Keratinocyte (primary cell): Measurements from ENCODE around the gene SEMA4A. TPM values are rescaled to one million over a fixed set of nuclear protein-coding genes. Genes with fewer than 3 reads are reported as not detected.

Experiments
- DNase-seq: peaks from one replicate; pipeline ENCODE4 v3.0.0-alpha.2; 2011; ENCODE audit warnings: low read depth, missing footprints, low spot score
- FAIRE-seq: peaks from 2 replicates; lab custom pipeline; 2011; peaks lifted over from hg19 to GRCh38; lab: Jason Lieb, UNC
- H2AFZ ChIP-seq: 2 replicates; pipeline ENCODE4 v1.6.0; 2012; ENCODE audit warnings: low read length, control low read depth, inconsistent platforms; ENCODE audit not compliant: control insufficient read depth
- H3K27ac ChIP-seq: 2 replicates; pipeline ENCODE4 v1.5.1; 2011; ENCODE audit warnings: low read length; ENCODE audit not compliant: control insufficient read depth, insufficient read depth
- H3K27me3 ChIP-seq: 3 replicates; pipeline ENCODE4 v1.6.0; 2011; ENCODE audit warnings: low read length; ENCODE audit not compliant: control insufficient read depth, insufficient read depth; ENCODE audit errors: extremely low read depth
- H3K36me3 ChIP-seq, 2 experiments: 2 replicates in 1 of 2; 3 replicates in 1 of 2; pipeline ENCODE4 v1.5.1; 2011; ENCODE audit warnings: low read length in 2 of 2, mild to moderate bottlenecking in 1 of 2; ENCODE audit not compliant: control insufficient read depth in 2 of 2, insufficient read depth in 2 of 2; ENCODE audit errors: extremely low read depth in 1 of 2
- H3K4me1 ChIP-seq: 3 replicates; pipeline ENCODE4 v1.5.1; 2011; ENCODE audit warnings: low read length; ENCODE audit not compliant: control insufficient read depth, insufficient read depth; ENCODE audit errors: extremely low read depth
- H3K4me2 ChIP-seq: 3 replicates; pipeline ENCODE4 v1.6.0; 2011; ENCODE audit warnings: low read depth, low read length; ENCODE audit not compliant: control insufficient read depth, insufficient read depth; ENCODE audit errors: extremely low read depth
- H3K4me3 ChIP-seq, 3 experiments: fragments of 200-600 bp in 1 of 3; sonication (generic) in 1 of 3; 2 replicates in 2 of 3; 3 replicates in 1 of 3; pipeline ENCODE4 v1.5.1; 2011 to 2016; ENCODE audit warnings: low read length in 3 of 3, mild to moderate bottlenecking in 3 of 3, control low read depth in 2 of 3, inconsistent platforms in 1 of 3, low read depth in 1 of 3, mixed read lengths in 1 of 3, mixed run types in 1 of 3, moderate library complexity in 1 of 3; ENCODE audit not compliant: control insufficient read depth in 2 of 3, insufficient read depth in 2 of 3; ENCODE audit errors: extremely low read depth in 1 of 3
- H3K79me2 ChIP-seq: 2 replicates; pipeline ENCODE4 v1.6.0; 2012; ENCODE audit warnings: low read length; ENCODE audit not compliant: control insufficient read depth, insufficient read depth
- H3K9ac ChIP-seq: 3 replicates; pipeline ENCODE4 v1.6.0; 2011; ENCODE audit warnings: low read length; ENCODE audit not compliant: control insufficient read depth, insufficient read depth; ENCODE audit errors: extremely low read depth
- H3K9me1 ChIP-seq: 3 replicates; pipeline ENCODE4 v1.6.0; 2011; ENCODE audit warnings: low read length; ENCODE audit not compliant: control insufficient read depth, insufficient read depth; ENCODE audit errors: extremely low read depth
- H3K9me3 ChIP-seq: 2 replicates; pipeline ENCODE4 v1.5.1; 2012; ENCODE audit warnings: low read depth, low read length; ENCODE audit not compliant: control insufficient read depth
- H4K20me1 ChIP-seq: 3 replicates; pipeline ENCODE4 v1.6.0; 2011; ENCODE audit warnings: low read length; ENCODE audit not compliant: control insufficient read depth, insufficient read depth; ENCODE audit errors: extremely low read depth
- EZH2 ChIP-seq: IDR thresholded peaks from one replicate; pipeline ENCODE4 v1.6.1; 2012; ENCODE audit warnings: inconsistent platforms, mild to moderate bottlenecking, low read length, moderate library complexity
- dilution Hi-C: fragments of 300-500 bp; cut with MboI; formaldehyde crosslinking; loops from one replicate; pipeline ENCODE4 v1.7.0; 2020; ENCODE audit warnings: low sequenced_read_pairs; ENCODE audit not compliant: extremely low pct_ligation_motif_present
- polyA plus RNA-seq, 5 experiments: library from polyadenylated mRNA; depleted of rRNA in 3 of 5; stranded (reverse) in 3 of 5; stranded (forward) in 1 of 5; unstranded in 1 of 5; fragments of >200 nt; gene quantifications; 1 replicate in 1 of 5; 2 replicates in 3 of 5; 3 replicates in 1 of 5; pipeline versions ENCODE4 v1.2.1 to v1.2.3, GENCODE V29; 2011 to 2012; ENCODE audit warnings: missing spikeins in 2 of 5, low read depth in 1 of 5, low replicate concordance in 1 of 5
- TF ChIP-seq, protein P1 (sequence below), 3 experiments: IDR thresholded peaks in 1 of 3; conservative IDR thresholded peaks in 1 of 3; optimal IDR thresholded peaks in 1 of 3; 2 replicates in 2 of 3; 3 replicates in 1 of 3; pipeline versions ENCODE3 to v1.5.1; 2011; ENCODE audit warnings: low read length in 3 of 3, mild to moderate bottlenecking in 3 of 3, moderate library complexity in 2 of 3, control low read depth in 1 of 3, inconsistent platforms in 1 of 3; ENCODE audit not compliant: insufficient read depth in 2 of 3; ENCODE audit errors: extremely low read depth in 1 of 3

SEMA4A gene
- polyA plus RNA-seq, 1 donor (not counting 4 experiments of a cell fraction or from before 2014, with no cell fraction given), result 7.9 TPM

DNA sequence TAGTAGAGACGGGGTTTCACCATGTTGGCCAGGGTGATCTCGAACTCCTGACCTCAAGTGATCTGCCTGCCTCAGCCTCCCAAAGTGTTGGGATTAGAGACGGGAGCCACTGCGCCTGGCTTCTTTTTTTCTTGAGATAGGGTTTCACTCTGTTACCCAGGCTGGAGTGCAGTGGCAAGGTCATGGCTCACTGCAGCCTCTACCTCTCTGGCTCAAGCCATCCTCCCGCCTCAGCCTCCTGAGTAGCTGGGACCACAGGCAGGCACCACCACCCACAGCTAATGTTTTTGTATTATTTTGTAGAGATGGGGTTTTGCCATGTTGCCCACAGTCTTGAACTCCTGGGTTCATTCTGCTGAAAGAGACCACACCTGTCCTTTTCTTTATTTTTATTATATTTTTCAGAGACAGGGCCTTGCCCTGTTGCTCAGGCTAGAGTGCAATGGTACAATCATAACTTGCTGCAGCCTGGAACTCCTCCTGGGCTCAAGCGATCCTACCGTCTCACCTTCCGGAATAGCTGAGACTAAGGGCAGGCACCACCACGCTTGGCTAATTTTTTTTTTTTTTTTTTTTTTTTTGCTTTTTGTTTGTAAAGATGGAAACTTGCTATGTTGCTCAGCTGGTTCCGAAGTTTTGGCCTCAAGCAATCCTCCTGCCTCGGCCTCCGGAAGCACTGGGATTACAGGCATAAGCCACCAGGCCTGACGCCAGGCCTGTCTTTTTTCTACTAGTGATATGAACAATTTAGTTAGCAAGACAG, 35.8 kb upstream of the SEMA4A start:
- Histone ChIP-seq H3K79me2 (peaks cover 78% of the 10 kb centered on the region), H3K27me3 (no peaks in the 10 kb centered on the region), H3K4me3 (peak overlapping the region; percentile 62 to 99 (median 84)), H3K9me3 (no peaks in the 10 kb centered on the region), H3K27ac (peak overlapping the region; percentile 96), H3K36me3 (peaks cover 2 to 15% of the 10 kb centered on the region in 2 experiments), H3K9me1 (peaks cover 3% of the 10 kb centered on the region), H3K4me2 (peak overlapping the region; percentile 66), H2AFZ (no peak overlapping the region), H4K20me1 (peaks cover 31% of the 10 kb centered on the region), H3K9ac (peak overlapping the region; percentile 100), H3K4me1 (peaks cover 60% of the 10 kb centered on the region)
- DNase-seq (no peak), FAIRE-seq (no peak)
- dilution Hi-C loops, result no loop called here
- TF ChIP-seq, protein P1, sequence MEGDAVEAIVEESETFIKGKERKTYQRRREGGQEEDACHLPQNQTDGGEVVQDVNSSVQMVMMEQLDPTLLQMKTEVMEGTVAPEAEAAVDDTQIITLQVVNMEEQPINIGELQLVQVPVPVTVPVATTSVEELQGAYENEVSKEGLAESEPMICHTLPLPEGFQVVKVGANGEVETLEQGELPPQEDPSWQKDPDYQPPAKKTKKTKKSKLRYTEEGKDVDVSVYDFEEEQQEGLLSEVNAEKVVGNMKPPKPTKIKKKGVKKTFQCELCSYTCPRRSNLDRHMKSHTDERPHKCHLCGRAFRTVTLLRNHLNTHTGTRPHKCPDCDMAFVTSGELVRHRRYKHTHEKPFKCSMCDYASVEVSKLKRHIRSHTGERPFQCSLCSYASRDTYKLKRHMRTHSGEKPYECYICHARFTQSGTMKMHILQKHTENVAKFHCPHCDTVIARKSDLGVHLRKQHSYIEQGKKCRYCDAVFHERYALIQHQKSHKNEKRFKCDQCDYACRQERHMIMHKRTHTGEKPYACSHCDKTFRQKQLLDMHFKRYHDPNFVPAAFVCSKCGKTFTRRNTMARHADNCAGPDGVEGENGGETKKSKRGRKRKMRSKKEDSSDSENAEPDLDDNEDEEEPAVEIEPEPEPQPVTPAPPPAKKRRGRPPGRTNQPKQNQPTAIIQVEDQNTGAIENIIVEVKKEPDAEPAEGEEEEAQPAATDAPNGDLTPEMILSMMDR (optimal IDR thresholded peaks at IDR 0.05 in 1 of 3, IDR thresholded peaks at IDR 0.05 in 1 of 3, conservative IDR thresholded peaks at IDR 0.05 in 1 of 3; ENCODE audit: extremely low read depth in 1 of 3, insufficient read depth in 2 of 3, low read length in 3 of 3), result no peak
- TF ChIP-seq EZH2, result no peak

DNA sequence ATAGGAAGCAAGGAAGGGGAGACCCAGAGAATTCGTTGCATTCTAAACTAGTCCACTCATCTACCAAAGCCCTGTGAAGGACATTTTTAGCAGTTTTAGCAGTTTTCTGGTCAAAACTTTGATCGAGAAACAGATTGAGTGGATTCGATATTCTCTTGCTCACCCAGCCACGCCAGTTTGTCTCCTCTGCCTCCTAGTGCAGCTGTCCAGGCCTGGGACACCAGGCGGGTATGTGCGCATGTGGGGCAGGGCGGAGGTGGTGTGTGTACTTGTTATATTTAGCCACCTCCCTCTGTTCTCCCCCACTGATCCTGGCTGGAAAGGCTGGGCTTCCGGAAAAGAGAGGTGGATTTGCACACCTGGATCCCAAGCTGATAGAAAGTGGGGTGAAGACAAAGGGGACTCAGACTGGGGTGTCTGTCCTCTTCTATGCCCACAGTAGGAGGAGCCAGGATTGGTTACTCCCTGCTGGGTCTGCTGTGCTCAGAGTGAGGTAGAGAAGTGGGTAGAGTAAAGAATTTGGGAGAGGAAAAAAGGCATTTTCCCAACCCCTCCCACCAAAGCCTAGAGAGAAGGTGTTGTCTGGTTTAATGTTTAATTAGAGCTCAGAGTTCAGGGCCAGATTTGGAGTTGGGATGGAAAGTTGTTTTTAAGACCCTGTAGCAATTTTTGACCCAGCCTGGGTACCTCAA, 35.1 kb upstream of the SEMA4A start:
- dilution Hi-C loops, result no loop called here
- no peaks in the 10 kb centered on the region for H3K9me3 ChIP-seq
- H3K79me2 ChIP-seq, result peaks cover 84% of the 10 kb centered on the region
- H3K9me1 ChIP-seq, result peaks cover 3% of the 10 kb centered on the region
- DNase-seq (no peak), FAIRE-seq (no peak)
- H4K20me1 ChIP-seq, result peaks cover 31% of the 10 kb centered on the region
- peak overlapping the region; percentile 100 for H3K9ac ChIP-seq
- no peak overlapping the region for H2AFZ ChIP-seq
- H3K4me1 ChIP-seq, result peaks cover 61% of the 10 kb centered on the region
- H3K27ac ChIP-seq, result peak overlapping the region; percentile 49
- peak overlapping the region; percentile 66 for H3K4me2 ChIP-seq
- H3K27me3 ChIP-seq, result no peaks in the 10 kb centered on the region
- TF ChIP-seq EZH2, result no peak
- TF ChIP-seq, protein P1 (optimal IDR thresholded peaks at IDR 0.05 in 1 of 3, IDR thresholded peaks at IDR 0.05 in 1 of 3, conservative IDR thresholded peaks at IDR 0.05 in 1 of 3; ENCODE audit: extremely low read depth in 1 of 3, insufficient read depth in 2 of 3, low read length in 3 of 3), result no peak
- H3K36me3 ChIP-seq, result peaks cover 2 to 15% of the 10 kb centered on the region in 2 experiments
- peak overlapping the region; percentile 62 to 99 (median 84) for H3K4me3 ChIP-seq
